ENCODE data around the gene RCCD1. TPM values are rescaled to one million over a fixed set of nuclear protein-coding genes. Genes with fewer than 3 reads are reported as not detected.

RCCD1 gene
- total RNA-seq, 1 experiment from 2014 or later, result 38.5 TPM

DNA sequence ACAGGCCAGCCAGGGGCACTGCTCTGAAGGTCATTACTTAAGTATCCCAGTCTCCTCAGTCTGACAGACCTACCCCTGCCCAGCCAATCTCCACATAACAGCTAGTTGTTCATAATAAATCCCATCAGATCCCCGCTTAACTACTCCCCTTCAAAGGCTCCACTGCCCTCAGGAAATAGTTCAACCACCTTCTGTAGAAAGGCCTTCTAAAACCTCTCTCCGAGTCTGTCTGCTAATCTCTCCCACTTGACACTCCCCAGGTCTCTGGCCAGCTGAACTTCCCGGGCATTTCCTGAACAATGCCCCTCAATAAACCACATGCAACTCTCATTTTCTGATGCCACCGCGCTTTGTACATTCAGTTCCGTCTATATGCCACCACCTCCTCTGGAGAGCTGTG lies 33.6 kb downstream of the RCCD1 start:
- Histone ChIP-seq H3K79me2 (ENCODE audit: insufficient read depth, low read length) (peaks cover 100% of the 10 kb centered on the region), H3K9me3 (ENCODE audit: control insufficient read depth in 1 of 2, insufficient read depth in 1 of 2, low read depth in 1 of 2, low read length in 2 of 2) (no peaks in the 10 kb centered on the region), H4K20me1 (ENCODE audit: insufficient read depth) (no peaks in the 10 kb centered on the region), H2AFZ (ENCODE audit: low read depth, low read length, poor library complexity, severe bottlenecking) (no peak overlapping the region), H3K9ac (ENCODE audit: low read length) (no peak overlapping the region), H3K4me2 (ENCODE audit: low read length) (no peak overlapping the region), H3K4me1 (ENCODE audit: control insufficient read depth in 1 of 2, insufficient read depth in 2 of 2, low read length in 2 of 2) (peaks cover 7 to 14% of the 10 kb centered on the region in 2 experiments), H3K9me2 (ENCODE audit: insufficient read depth) (no peaks in the 10 kb centered on the region), H3K27ac (ENCODE audit: low read depth, low read length) (no peak overlapping the region), H3K27me3 (ENCODE audit: insufficient read depth, low read length) (no peaks in the 10 kb centered on the region), H3K36me3 (ENCODE audit: control insufficient read depth in 1 of 2, insufficient read depth in 2 of 2, low read length in 2 of 2) (peaks cover 5 to 21% of the 10 kb centered on the region in 2 experiments; a peak in 3 of 4 replicates), H3K4me3 (replicated peaks in 1 of 2; ENCODE audit: low read depth in 1 of 2, low read length in 2 of 2) (no peak overlapping the region)
- POLR2A ChIA-PET, result no interaction called here
- ATAC-seq, result no peak
- intact Hi-C loops (cut with micrococcal nuclease), result no loop called here
- CTCF ChIA-PET, result no interaction called here
- TF ChIP-seq FOSL1 (IDR thresholded peaks at IDR 0.05; ENCODE audit: low read depth), result no peak
- TF ChIP-seq SRF (IDR thresholded peaks at IDR 0.05; ENCODE audit: low read depth), result no peak
- no peak for TF ChIP-seq RAD21 (IDR thresholded peaks at IDR 0.05; ENCODE audit: low read depth)
- no peak for TF ChIP-seq ELF1 (IDR thresholded peaks at IDR 0.05; ENCODE audit: borderline replicate concordance, low read depth)
- no peak for TF ChIP-seq SIN3A (IDR thresholded peaks at IDR 0.05; ENCODE audit: low read depth)
- no peak for TF ChIP-seq SP1 (IDR thresholded peaks at IDR 0.05; ENCODE audit: low read depth)
- TF ChIP-seq ZFX (IDR thresholded peaks at IDR 0.05), result no peak
- TF ChIP-seq, protein P1, sequence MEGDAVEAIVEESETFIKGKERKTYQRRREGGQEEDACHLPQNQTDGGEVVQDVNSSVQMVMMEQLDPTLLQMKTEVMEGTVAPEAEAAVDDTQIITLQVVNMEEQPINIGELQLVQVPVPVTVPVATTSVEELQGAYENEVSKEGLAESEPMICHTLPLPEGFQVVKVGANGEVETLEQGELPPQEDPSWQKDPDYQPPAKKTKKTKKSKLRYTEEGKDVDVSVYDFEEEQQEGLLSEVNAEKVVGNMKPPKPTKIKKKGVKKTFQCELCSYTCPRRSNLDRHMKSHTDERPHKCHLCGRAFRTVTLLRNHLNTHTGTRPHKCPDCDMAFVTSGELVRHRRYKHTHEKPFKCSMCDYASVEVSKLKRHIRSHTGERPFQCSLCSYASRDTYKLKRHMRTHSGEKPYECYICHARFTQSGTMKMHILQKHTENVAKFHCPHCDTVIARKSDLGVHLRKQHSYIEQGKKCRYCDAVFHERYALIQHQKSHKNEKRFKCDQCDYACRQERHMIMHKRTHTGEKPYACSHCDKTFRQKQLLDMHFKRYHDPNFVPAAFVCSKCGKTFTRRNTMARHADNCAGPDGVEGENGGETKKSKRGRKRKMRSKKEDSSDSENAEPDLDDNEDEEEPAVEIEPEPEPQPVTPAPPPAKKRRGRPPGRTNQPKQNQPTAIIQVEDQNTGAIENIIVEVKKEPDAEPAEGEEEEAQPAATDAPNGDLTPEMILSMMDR (IDR thresholded peaks at IDR 0.05 in 2 of 3, conservative IDR thresholded peaks at IDR 0.05 in 1 of 3; ENCODE audit: borderline replicate concordance in 1 of 3, insufficient read depth in 1 of 3, low read depth in 2 of 3, low read length in 2 of 3), result no peak
- no peak for TF ChIP-seq CBX3 (IDR thresholded peaks at IDR 0.05; ENCODE audit: low read depth)
- no peak for TF ChIP-seq JUND (IDR thresholded peaks at IDR 0.05)
- TF ChIP-seq POLR2AphosphoS5 (IDR thresholded peaks at IDR 0.05; ENCODE audit: low read depth, low read length), result no peak
- TF ChIP-seq EZH2phosphoT487 (IDR thresholded peaks at IDR 0.05; ENCODE audit: borderline replicate concordance), result no peak
- TF ChIP-seq, protein P2, sequence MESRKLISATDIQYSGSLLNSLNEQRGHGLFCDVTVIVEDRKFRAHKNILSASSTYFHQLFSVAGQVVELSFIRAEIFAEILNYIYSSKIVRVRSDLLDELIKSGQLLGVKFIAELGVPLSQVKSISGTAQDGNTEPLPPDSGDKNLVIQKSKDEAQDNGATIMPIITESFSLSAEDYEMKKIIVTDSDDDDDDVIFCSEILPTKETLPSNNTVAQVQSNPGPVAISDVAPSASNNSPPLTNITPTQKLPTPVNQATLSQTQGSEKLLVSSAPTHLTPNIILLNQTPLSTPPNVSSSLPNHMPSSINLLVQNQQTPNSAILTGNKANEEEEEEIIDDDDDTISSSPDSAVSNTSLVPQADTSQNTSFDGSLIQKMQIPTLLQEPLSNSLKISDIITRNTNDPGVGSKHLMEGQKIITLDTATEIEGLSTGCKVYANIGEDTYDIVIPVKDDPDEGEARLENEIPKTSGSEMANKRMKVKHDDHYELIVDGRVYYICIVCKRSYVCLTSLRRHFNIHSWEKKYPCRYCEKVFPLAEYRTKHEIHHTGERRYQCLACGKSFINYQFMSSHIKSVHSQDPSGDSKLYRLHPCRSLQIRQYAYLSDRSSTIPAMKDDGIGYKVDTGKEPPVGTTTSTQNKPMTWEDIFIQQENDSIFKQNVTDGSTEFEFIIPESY (IDR thresholded peaks at IDR 0.05; ENCODE audit: extremely low read depth, insufficient replicate concordance, low read length), result no peak
- no peak for TF ChIP-seq EGR1 (IDR thresholded peaks at IDR 0.05; ENCODE audit: low read depth)
- BruUV-seq (replicated peaks), result no TSS peak
- no peak for DNase-seq (ENCODE audit: low read depth, low spot score)
- RAD21 ChIA-PET (ENCODE audit: low non-redundant PET in 1 of 2, low total read pairs in 2 of 2, uncharacterized antibody in 2 of 2, unreplicated experiment in 2 of 2), result no interaction called here
